ENCODE results near the gene STAG3.
"Not testable (repeated sequence)": the region's sequence is repeated elsewhere in the genome, so short reads cannot be mapped to it uniquely, and the experiment has no call there.

STAG3 gene

DNA sequence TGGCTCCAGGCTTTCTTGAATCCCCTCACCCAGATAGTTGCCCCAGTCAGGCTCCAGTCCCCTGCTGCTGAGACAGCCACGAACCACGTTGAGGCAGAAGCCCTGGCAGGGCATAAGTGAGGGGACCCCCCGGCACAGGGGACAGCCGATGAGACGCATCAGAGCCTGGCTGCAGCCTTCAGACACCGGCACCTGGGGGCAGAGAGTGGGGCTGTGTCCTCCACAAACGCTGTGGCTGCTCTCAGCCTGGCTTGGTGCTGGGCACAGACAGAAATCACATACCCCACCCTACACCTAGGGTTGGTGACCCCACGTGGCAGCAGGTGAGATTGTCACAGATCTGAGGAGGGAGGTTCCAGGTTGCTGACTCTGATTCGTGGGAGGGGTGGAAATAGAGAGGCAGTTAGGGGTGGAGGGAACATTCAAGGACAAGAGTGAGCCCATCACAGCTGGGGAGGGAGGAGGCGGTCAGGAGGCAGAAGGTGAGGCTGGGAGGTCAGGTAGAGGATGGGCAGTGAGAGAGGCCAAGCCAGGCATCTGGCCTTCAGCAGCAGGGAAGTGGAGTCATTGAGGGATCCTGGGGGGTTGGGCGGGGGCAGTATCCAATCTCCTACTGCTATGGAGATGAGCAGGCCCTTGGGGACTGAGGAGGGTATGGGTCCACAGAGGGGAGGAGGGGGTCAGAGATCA, 3.8 kb upstream of the STAG3 start:
- FAIRE-seq = no peak

DNA sequence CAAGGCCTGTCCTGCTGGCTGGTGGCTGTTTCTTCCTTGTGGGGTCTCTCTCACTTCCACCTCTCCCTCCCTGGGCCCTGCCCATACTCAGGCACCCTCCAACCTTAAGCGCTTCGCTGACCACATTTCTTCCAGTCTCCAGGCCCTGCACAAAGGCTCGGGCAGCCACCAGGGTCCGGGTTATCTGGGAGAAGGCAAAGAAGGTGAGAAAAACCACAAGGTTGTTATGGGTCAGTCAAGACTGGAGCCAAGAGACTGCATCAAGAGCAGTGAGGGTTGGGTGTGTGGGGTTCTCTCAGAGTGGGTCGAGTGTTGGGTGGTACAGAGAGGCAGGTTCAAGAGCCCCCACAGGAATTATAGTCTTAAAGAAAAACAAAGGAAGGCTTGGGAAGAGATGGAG, 3.1 kb upstream of the STAG3 start:
- FAIRE-seq = no peak

DNA sequence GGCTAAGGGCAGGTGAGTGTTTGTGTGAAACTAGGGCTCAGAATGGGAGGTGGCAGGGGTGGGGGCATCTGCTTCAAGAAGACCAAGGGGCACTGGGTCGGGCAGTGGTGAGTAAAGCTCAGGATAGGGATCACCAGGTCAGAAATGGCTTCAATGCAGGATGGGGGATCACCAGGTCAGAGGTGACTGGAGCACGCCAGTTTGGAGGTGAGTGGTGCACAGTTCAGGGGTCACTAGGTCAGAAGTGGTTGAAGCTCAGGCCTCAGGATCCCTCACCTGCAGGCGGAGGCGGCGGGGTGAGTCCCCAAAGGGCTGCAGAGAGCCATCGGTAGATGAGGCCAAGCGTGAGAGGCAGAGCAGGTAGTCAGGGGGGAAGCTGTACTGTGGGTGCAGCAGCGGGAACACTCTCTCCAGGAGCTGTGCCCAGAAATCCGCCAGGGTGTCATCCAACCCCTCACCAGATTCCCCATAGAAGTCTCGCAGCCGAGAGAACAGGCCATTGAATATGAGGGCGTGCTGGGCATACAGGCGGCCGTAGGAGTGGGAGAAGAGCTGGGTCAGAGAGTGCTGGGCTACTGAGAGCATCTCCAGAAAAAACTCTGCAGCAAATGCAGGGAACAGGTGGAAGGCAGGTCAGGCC, 2.3 kb upstream of the STAG3 start:
- FAIRE-seq = no peak

DNA sequence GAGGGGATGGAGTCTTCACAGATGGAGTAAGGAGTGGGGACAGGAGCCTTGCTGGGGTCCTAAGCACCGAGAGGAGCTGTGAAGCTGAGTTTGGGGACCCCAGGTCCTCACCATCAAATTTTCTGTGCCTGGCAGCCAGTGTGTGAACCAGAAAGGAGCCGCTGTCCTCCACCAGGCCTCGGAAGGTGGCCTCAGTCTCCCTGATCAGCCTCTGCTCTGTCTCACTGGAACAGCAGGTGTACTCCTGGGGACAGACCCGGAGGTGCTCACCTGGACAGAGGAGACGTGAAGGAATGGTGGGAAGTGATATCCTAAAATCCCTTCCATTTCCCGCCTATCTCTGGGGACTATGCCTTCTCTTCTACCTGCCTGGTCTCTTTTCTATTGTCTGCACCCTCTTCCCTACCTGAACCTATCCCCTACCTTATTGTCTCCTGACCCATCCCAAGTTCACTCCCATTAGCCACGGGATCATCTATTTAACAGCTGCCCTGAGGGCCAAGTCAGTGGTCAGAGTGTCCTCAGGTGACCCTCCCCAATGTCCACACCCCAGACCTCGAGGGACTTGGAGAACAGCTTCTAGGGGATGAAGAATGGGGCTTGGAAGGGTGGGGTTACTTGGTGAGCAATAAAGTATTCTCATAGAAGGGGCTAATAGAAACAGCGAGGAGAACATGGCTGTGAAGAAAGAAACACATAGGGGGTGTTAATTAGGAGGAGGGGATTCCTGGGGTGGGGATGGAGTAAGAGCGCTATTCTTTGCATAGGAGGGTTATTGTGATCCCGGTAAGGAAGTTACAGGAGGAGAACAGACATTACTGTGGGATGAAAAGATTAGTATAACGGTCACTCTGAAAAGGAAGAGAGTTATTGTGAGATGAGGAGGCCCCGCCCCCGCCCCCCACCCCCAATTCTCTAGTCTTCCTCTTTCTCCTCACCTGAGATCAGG, 1.3 kb upstream of the STAG3 start:
- no peak for FAIRE-seq

DNA sequence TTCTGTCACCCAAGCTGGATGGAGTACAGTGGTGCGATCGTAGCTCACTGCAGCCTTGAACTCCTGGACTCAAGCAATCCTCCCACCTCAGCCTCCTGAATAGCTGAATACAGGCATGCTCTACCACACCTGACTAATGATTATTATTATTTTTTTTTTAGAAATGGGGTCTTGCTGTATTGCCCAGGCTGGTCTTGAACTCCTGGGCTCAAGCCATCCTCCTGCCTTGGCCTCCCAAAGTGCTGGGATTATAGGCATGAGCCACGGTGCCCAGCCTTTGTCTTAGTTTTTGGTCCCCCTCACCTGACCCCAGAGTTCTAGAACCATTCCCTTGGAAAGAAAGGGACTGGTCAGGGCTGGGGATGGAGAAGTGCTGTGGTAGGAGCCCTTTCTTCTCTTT, 2.4 kb downstream of the STAG3 start:
- not testable (repeated sequence) for FAIRE-seq

DNA sequence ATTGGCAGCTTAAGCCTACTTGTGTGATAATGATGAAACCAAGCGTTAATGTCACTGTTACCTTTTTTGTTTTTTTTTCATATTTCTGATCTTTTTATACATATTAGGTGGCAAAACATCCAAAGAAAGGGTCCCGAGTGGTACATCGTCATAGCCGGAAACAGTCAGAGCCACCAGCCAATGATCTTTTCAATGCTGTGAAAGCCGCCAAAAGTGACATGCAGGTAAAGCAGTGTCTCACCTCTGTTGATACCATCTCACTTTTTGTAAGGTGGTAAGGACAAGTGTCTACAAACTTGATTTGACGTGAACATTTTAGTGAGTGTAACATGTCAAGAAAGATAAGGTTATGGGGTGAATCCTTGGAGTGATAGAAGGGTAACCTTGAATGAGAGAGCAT, 4.9 kb downstream of the STAG3 start:
- FAIRE-seq = not testable (repeated sequence)

DNA sequence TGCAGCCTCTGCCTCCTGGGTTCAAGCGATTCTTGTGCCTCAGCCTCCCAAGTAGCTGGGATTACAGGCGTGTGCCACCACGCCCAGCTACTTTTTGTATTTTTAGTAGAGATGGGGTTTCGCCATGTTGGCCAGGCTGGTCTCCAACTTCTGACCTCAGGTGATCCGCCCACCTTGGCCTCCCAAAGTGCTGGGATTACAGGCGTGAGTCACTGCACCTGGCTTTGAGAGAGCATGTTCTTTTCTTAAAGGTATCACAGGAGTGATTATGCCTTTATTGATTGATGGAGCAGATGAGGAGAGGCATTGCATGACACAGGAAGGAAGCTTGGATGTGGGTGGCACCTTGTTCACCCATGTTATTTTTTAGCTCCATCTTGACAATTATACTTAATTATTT, 5.4 kb downstream of the STAG3 start:
- not testable (repeated sequence) for FAIRE-seq

DNA sequence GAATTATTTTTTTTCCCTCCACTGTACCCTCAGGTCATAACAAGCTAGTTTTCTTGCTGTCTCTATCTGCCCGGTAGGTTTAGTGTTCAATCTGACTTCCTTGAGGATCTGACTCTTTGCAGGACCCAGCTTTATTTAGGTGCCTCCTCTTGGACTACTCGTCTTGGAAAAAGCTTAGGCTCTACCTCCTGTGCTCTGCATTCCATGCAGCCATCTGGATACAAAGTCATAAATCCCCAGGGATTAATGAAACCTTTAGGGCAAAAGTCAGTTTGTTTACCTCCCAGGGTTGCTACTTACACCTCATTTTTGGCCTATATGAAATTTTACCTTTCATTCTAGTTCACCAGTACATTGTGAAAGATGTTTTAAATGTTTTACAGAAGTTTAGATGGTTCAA, 8.0 kb downstream of the STAG3 start:
- no peak for FAIRE-seq

DNA sequence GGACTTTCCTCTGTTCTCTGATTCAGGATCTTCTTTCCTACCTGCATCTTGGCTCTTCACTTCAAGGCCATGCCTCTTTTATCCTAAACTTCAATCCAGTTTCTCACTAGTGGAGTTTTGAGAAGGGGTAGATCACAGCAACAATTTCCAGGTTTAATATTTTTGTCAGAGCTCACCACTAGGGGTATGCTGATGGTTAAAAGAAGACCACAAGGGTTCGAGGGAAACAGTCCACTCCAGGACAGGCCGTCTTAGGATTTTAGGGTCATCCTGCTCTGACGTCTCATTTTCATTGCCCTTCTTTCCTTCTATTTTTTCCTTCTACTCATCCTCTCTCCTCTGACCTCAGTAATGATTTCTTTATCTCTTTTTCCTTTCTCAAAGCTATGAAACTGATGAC, 11.3 kb downstream of the STAG3 start:
- no peak for FAIRE-seq

DNA sequence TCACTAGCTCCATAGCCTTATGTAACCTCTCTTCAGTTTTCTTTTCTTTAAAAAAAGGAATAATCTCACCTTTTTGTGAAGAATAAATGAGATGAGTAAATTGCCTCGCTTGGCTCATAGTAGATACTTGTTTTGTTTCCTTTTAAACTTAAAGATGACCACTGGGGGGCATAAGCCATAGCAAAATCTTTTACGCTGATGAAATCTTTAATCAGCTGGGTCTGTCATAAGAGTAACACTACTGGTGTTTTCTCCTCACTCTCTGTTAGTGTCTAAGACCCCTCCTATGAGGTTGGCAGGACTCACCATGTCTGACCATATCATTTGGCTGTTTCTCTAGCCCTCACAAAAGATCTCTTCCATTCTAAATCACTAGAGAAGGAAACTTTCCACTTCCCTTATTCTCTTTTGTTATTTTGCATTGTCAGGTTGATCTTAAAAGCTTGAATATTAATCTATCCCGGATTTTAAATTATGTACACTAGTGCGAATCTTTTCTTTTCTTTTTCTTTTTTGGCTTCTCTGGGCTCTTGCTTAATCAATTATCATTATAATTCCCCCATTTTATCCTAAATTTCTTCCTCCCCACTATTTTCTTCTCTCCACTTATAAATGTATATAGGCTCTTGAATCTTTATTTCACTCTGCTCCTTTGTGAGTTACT, 12.5 kb downstream of the STAG3 start:
- no peak for FAIRE-seq

DNA sequence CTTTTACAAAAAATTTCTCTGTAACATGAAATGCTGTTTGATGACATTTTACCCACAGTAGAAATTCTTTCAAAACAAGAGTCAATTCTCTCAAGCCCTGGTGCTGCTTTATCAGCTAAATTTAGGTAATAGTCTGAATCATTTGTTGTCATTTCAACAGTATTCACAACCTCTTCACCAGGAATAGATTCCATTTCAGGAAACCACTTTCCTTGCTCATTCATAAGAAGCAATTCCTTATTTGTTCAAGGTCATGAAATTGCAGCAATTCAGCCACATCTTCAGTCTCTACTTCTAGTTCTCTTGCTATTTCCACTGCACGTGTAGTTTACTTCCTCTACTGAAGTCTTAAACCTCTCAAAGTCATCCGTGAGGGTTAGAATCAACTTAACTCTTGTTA, 14.1 kb downstream of the STAG3 start:
- FAIRE-seq = no peak

DNA sequence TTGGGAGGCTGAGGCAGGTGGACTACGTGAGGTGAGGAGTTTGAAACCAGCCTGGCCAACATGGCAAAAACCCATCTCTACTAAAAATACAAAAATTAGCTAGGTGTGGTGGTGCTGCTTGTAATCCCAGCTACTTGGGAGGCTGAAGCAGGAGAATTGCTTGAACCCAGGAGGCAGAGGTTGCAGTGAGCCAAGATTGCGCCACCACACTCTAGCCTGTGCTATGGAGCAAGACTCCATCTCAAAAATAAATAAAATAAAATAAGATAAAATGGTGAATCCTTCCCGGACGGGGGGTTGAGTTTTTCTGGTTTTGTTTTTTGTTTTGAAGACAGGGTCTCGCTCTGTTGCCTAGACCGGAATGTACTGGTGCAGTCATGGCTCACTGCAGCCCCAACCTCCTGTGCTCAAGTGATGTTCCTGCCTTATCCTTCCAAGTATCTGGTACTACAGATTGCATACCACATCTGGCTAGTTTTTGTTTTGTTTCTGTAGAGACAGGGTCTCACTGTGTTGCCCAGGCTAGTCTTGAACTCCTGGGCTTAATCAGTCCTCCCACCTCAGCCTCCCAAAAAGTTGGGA, 14.7 kb downstream of the STAG3 start:
- not testable (repeated sequence) for FAIRE-seq

DNA sequence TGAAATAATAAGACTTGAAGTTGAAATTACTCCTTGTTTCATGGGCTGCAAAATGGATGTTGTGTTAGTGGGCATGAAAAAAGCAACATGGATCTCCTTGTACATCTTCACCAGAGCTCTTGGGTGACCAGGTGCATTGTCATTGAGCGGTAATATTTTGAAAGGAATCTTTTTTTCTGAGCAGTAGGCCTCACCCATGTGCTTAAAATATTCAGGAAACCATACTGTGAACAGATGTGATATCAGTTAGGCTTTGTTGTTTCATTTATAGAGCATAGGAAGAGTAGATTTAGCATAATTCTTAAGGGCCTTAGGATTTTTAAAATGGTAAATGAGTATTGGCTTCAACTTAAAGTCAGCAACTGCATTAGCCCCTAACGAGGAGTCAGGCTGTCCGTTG, 15.3 kb downstream of the STAG3 start:
- FAIRE-seq = no peak

DNA sequence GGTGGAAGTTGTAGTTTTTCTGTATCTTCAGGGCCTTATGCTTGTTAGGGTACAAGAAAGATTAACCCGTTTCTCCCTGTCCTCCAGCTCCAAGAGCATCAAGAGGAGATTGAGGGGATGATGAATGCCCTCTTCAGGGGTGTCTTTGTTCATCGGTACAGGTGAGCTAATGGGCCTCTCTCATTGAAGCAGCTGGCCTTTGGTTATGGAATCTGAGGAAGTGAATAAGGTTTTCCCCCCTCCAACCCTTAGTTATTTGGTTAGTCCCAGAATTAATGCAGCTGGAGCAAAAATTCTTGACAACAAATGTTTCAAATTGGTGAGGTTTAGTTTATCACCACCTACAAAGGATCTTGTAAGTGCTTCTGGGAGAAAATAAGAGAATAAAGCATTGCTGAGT, 17.5 kb downstream of the STAG3 start:
- FAIRE-seq = no peak

DNA sequence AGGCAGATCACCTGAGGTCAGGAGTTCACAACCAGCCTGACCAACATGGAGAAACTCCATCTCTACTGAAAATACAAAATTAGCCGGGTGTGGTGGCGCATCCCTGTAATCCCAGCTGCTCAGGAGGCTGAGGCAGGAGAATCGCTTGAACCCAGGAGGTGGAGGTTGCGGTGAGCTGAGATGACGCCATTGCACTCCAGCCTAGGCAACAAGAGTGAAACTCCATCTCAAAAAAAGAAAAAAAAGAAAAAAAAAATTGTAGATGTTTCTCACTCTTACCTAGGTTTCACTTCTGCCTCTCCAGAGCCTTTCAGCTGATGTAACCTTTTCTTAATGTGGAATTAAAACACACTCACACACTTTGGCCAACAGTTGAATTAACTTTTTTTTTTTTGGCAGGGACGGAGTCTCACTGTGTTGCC, 18.2 kb downstream of the STAG3 start:
- not testable (repeated sequence) for FAIRE-seq

DNA sequence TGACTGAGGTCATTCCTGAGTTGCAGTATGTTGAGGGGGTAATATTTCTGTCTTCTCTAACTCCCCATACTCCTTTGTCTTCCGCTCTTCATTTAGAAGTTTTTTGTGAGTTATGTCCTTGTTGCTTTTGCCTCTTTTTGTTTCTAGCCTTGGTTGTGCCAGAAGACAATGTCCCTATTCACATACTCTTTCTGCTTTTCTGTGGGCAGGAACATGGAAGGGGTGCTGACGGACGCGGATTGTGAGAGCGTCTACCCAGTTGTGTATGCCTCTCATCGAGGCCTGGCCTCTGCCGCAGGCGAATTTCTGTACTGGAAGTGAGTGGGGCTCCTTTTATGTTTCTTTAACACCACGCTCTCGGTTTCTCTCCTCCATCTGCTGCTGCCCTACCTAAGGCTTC, 20.5 kb downstream of the STAG3 start:
- FAIRE-seq = no peak

DNA sequence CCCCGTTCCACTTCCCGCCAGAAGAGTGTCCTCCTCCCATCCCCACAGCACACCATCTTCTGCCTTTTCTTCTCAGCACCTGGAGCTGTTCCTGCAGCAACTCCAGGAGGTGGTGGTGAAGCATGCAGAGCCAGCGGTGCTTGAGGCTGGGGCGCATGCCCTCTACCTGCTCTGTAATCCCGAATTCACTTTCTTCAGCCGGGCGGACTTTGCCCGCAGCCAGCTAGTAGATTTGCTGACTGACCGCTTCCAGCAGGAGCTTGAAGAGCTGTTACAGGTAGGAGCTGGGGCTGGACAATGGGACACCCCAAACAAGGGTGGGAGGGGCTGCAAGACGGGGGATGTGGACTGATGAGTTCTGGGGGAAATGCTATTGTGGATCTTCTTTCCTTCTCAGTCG, 23.0 kb downstream of the STAG3 start:
- no peak for FAIRE-seq

DNA sequence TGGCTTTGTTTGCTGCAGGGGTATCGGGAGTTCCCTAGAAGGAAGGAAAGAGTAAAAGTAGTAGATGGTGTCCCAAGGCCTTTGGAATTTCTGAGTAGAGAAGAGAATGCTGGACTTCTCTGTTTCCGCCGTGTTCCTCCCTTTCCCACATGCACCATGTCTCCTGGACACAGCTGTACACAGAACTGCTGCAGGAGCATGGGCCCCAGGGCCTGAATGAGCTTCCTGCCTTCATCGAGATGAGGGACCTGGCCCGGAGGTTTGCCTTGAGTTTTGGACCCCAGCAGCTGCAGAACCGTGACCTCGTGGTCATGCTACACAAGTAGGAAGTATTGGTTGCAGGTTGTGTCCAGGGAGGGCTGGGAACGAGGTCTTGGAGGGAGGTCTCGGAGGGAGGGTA, 26.7 kb downstream of the STAG3 start:
- FAIRE-seq = no peak

DNA sequence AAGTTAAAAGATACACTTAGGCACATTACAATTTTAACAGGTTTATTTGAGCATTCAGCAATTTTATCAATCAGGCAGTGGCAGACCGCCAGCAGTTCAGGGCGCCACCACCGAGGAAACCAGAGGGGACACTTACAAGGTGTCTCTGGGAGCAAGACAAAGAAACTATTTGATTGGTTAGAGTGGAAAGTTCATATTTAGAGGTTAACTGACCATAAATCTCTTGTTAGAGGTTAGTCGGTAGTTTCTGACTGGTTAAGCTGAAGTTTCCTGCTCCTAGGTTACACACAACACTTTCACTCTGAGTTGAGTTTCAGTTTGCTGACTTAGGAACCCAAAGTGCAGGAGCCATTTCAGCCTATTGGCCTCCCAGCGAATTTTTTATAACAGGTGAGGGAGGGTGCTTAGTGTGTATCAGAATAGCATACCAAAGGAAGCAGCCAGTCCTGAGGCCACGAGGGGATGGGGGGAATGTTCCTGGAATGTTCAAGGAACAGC, 31.2 kb downstream of the STAG3 start:
- no peak for FAIRE-seq

DNA sequence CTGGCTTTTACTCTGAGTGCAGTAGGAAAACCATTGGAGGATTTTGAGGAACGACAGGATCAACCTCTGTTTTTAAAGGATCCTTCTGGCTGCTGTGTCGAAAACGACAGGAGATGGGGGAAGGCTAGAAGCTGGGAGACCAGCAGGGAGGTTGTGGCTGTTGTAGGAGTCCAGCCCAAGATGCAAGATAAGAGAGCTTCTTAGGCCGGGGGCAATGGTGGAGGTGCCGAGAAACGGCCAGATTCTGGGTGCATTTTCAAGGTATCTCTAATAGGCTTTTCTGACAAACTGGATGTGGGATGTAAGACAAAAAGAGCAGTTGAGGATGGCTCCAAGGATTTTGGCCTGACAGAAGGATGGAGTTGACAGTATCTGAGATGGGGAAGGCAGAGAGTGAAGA, 31.8 kb downstream of the STAG3 start:
- no peak for FAIRE-seq

DNA sequence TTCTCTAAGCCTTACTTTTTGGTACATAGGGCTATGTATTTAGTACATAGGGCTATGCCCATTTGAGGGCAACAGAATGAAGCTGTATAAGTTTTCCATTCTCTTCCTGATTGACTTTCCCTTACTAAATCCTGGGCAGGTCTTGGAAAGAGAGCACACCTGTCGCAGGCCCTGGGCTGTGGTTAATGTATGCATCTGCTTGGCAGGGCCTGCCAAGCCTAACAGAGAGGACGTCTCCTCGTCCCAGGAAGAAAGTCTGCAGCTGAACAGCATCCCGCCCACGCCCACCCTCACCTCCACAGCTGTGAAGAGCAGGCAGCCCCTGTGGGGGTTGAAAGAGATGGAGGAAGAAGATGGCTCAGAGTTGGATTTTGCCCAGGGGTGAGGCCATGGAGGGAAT, 33.1 kb downstream of the STAG3 start:
- no peak for FAIRE-seq

DNA sequence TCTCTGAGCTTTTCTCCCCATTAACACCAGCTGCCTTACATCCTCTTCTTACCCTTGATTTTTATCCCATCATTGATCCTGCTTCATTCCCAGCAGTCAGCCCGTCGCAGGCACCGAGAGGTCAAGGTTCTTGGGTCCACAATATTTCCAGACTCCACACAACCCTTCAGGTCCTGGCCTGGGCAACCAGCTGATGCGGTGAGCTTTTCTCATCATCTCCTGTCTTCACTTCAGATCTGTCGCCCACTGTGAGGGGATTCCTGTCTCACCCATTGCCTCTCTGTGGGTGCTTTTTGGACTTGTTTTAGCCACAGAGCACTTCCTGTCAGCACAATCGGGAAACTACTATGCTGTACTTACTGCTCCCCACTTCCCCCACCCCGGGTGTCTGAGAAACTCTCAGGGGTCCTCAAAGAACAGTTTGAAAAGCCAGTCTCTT, 33.6 kb downstream of the STAG3 start:
- no peak for FAIRE-seq
